IMR-90 (cell line): ENCODE measurements around the gene HDHD2. TPM values are rescaled to one million over a fixed set of nuclear protein-coding genes. Genes with fewer than 3 reads are reported as not detected.

Source experiments
- ATAC-seq: fragments of 200-7000 bp; cut with Tn5 transposase; 2 replicates; pipeline ENCODE4 v1.9.1; 2020; ENCODE audit warnings: low read depth, mild to moderate bottlenecking, moderate library complexity
- BruUV-seq: library from RNA; stranded (reverse); fragments of 400-500 nt; replicated peaks from 2 replicates; lab custom pipeline; 2021; lab: Mats Ljungman, UMichigan
- CTCF ChIA-PET: fragments of 300-600 bp; formaldehyde crosslinking; extraction: SDS; loops from one replicate; lab custom pipeline; 2021; ENCODE audit warnings: antibody characterized with exemption; lab: Yijun Ruan, JAX
- POLR2A ChIA-PET: fragments of 300-600 bp; sonication (Branson Sonifier 250); formaldehyde crosslinking; loops from one replicate; lab custom pipeline; 2022; ENCODE audit warnings: antibody characterized with exemption; ENCODE audit not compliant: unreplicated experiment; lab: Charles Lee
- DNase-seq: peaks from one replicate; pipeline ENCODE4 v3.0.0; 2013
- H2AFZ ChIP-seq: replicated peaks from 2 replicates; pipeline ENCODE3; 2013; ENCODE audit warnings: low read length, mild to moderate bottlenecking; ENCODE audit not compliant: poor library complexity
- H2AK5ac ChIP-seq: 2 replicates; pipeline ENCODE4 v1.6.1; 2013; ENCODE audit warnings: low read depth, low read length, inconsistent platforms
- H2AK9ac ChIP-seq: replicated peaks from 2 replicates; pipeline ENCODE3; 2013; ENCODE audit warnings: mild to moderate bottlenecking, low read depth, low read length, moderate library complexity; ENCODE audit not compliant: poor library complexity
- H2BK120ac ChIP-seq: 2 replicates; pipeline ENCODE4 v1.6.1; 2013; ENCODE audit warnings: low read depth, low read length, inconsistent platforms
- H2BK15ac ChIP-seq: 3 replicates; pipeline ENCODE4 v1.6.1; 2013; ENCODE audit warnings: low read depth, low read length, inconsistent platforms
- H2BK20ac ChIP-seq: 2 replicates; pipeline ENCODE4 v1.6.1; 2013; ENCODE audit warnings: low read depth, mild to moderate bottlenecking, inconsistent platforms, low read length, moderate library complexity
- H2BK5ac ChIP-seq: 2 replicates; pipeline ENCODE4 v1.6.1; 2013; ENCODE audit warnings: mild to moderate bottlenecking, low read depth, low read length, inconsistent platforms; ENCODE audit not compliant: poor library complexity, severe bottlenecking
- H3K14ac ChIP-seq: replicated peaks from 2 replicates; pipeline ENCODE4 v1.6.1; 2013; ENCODE audit warnings: low read depth, low read length, inconsistent platforms
- H3K18ac ChIP-seq: 2 replicates; pipeline ENCODE4 v1.6.1; 2013; ENCODE audit warnings: low read depth, low read length, control low read depth
- H3K23ac ChIP-seq: 2 replicates; pipeline ENCODE4 v1.6.1; 2013; ENCODE audit warnings: low read depth, low read length, inconsistent platforms
- H3K27ac ChIP-seq: 2 replicates; pipeline ENCODE4 v1.5.1; 2013; ENCODE audit warnings: mild to moderate bottlenecking, control low read depth, low read length; ENCODE audit not compliant: insufficient read depth
- H3K27me3 ChIP-seq: 2 replicates; pipeline ENCODE4 v1.6.1; 2013; ENCODE audit warnings: low read length; ENCODE audit not compliant: control insufficient read depth, insufficient read depth
- H3K36me3 ChIP-seq: 2 replicates; pipeline ENCODE4 v1.6.1; 2013; ENCODE audit warnings: low read length, mixed read lengths; ENCODE audit not compliant: control insufficient read depth, insufficient read depth
- H3K4ac ChIP-seq: 2 replicates; pipeline ENCODE4 v1.6.1; 2013; ENCODE audit warnings: low read depth, low read length, inconsistent platforms
- H3K4me1 ChIP-seq: 2 replicates; pipeline ENCODE4 v1.6.1; 2013; ENCODE audit warnings: low read length, mixed read lengths; ENCODE audit not compliant: control insufficient read depth, insufficient read depth
- H3K4me2 ChIP-seq: 2 replicates; pipeline ENCODE4 v1.6.1; 2013; ENCODE audit warnings: low read depth, mild to moderate bottlenecking, control low read depth, low read length, moderate library complexity
- H3K4me3 ChIP-seq: 2 replicates; pipeline ENCODE4 v1.5.1; 2013; ENCODE audit warnings: low read depth, mild to moderate bottlenecking, control low read depth, low read length, moderate library complexity; ENCODE audit not compliant: insufficient read depth
- H3K56ac ChIP-seq: 2 replicates; pipeline ENCODE4 v1.6.1; 2013; ENCODE audit warnings: low read length, inconsistent platforms; ENCODE audit not compliant: insufficient read depth; ENCODE audit errors: extremely low read depth
- H3K79me1 ChIP-seq, 2 experiments: 2 replicates each; pipeline ENCODE4 v1.6.1; 2013; ENCODE audit warnings: low read length in 2 of 2, inconsistent platforms in 1 of 2, low read depth in 1 of 2
- H3K9ac ChIP-seq: 2 replicates; pipeline ENCODE4 v1.6.1; 2013; ENCODE audit warnings: low read depth, low read length, control low read depth
- H3K9me1 ChIP-seq: 2 replicates; pipeline ENCODE4 v1.6.1; 2013; ENCODE audit warnings: low read length, inconsistent platforms; ENCODE audit not compliant: insufficient read depth
- H3K9me3 ChIP-seq: 2 replicates; pipeline ENCODE4 v1.6.1; 2013; ENCODE audit warnings: low read length; ENCODE audit not compliant: control insufficient read depth, insufficient read depth
- H4K20me1 ChIP-seq: 2 replicates; pipeline ENCODE4 v1.6.1; 2013; ENCODE audit warnings: low read length, inconsistent platforms; ENCODE audit not compliant: insufficient read depth
- H4K5ac ChIP-seq: 2 replicates; pipeline ENCODE4 v1.6.1; 2013; ENCODE audit warnings: mild to moderate bottlenecking, low read depth, low read length, control low read depth
- H4K8ac ChIP-seq, 2 experiments: 2 replicates each; pipeline ENCODE4 v1.6.1; 2013; ENCODE audit warnings: low read depth in 2 of 2, low read length in 2 of 2, control low read depth in 1 of 2, inconsistent platforms in 1 of 2
- H4K91ac ChIP-seq: 2 replicates; pipeline ENCODE4 v1.6.1; 2013; ENCODE audit warnings: low read depth, low read length, inconsistent platforms; ENCODE audit not compliant: insufficient read depth
- CEBPB ChIP-seq: IDR thresholded peaks from 2 replicates; pipeline ENCODE4 v1.6.1; 2012; ENCODE audit warnings: low read depth, low read length, improper control_type of control experiment
- NFE2L2 ChIP-seq: fragments of 150-350 bp; IDR thresholded peaks from 2 replicates; pipeline ENCODE4 v1.6.1; 2016; ENCODE audit warnings: low read depth, mild to moderate bottlenecking, low read length
- WGBS, 2 experiments: methylation state at CpG; one replicate each; pipeline versions ENCODE4 v1.1.5 to v1.1.7; 2013; ENCODE audit warnings: missing lambda C conversion rate in 2 of 2; ENCODE audit not compliant: insufficient read length in 1 of 2; ENCODE audit errors: extremely low coverage in 2 of 2; 5-methylcytosine and 5-hydroxymethylcytosine counted together
- dilution Hi-C: fragments of 300-500 bp; cut with HindIII; formaldehyde crosslinking; loops from one replicate; pipeline ENCODE4 v1.14.3; 2018; ENCODE audit warnings: low sequenced_read_pairs; ENCODE audit not compliant: unreplicated experiment
- in situ Hi-C: fragments of 300-500 bp; cut with MboI; formaldehyde crosslinking; loops from 3 replicates; pipeline ENCODE4 v1.14.3; 2019; ENCODE audit warnings: low sequenced_read_pairs, inconsistent platforms, mixed read lengths
- intact Hi-C: fragments of 100-400 bp; cut with micrococcal nuclease; formaldehyde crosslinking; loops from 2 replicates; pipeline ENCODE4 v1.10.0; 2022
- polyA plus RNA-seq, 3 experiments: library from polyadenylated mRNA; depleted of rRNA; stranded (reverse); fragments of >200 nt; gene quantifications; 2 replicates each; pipeline ENCODE4 v1.2.3, GENCODE V29; 2012; ENCODE audit warnings: low replicate concordance in 1 of 3
- total RNA-seq: library from RNA; depleted of rRNA; stranded (reverse); fragments of >200 nt; gene quantifications from 2 replicates; pipeline ENCODE4 v1.2.3, GENCODE V29; 2012

The HDHD2 gene
- total and polyA plus RNA-seq, 2 of the 4 experiments (the other 2 are of a cell fraction): 7.2 to 18.6 TPM

- WGBS, 2 experiments: no CpG with 5 or more reads among the region's 5 CpGs
- Histone ChIP-seq H2BK120ac (no peak overlapping the region), H2BK15ac (no peak overlapping the region), H3K4me3 (no peak overlapping the region), H3K4me2 (no peak overlapping the region), H3K56ac (no peak overlapping the region), H2AK5ac (no peak overlapping the region), H3K9ac (no peak overlapping the region), H4K20me1 (0 out of 2 replicates have a peak, but pooled peaks cover 5% of the 10 kb centered on the region), H4K8ac (no peak overlapping the region), H3K27me3 (no peaks in the 10 kb centered on the region), H4K5ac (no peak overlapping the region), H3K23ac (no peak overlapping the region), H2BK5ac (no peak overlapping the region), H3K9me1 (peaks cover 5% of the 10 kb centered on the region; the same call in 1 of the 2 replicates), H2AK9ac (no peak overlapping the region), H3K4me1 (no peaks in the 10 kb centered on the region), H2BK20ac (no peak overlapping the region), H3K79me1 (peaks cover 13 to 37% of the 10 kb centered on the region in 2 experiments), H3K27ac (no peak overlapping the region), H4K91ac (no peak overlapping the region), H3K14ac (no peak overlapping the region), H3K36me3 (0 out of 2 replicates have a peak, but pooled peaks cover 1% of the 10 kb centered on the region), H3K4ac (no peak overlapping the region), H3K9me3 (no peaks in the 10 kb centered on the region), H2AFZ (no peak overlapping the region), H3K18ac (no peak overlapping the region)
- BruUV-seq: no TSS peak
- TF ChIP-seq NFE2L2: no peak
- TF ChIP-seq CEBPB: peak; percentile 63; the same call in 1 of the 2 replicates
- dilution Hi-C loops: no loop called here
- in situ Hi-C loops: no loop called here
- POLR2A ChIA-PET: no interaction called here
- CTCF ChIA-PET: no interaction called here
- DNase-seq: no peak
- intact Hi-C loops: no loop called here
- ATAC-seq: no peak
Observed at GRCh38 chr18:47143153-47143552, 7.1 kb downstream of the HDHD2 start.
